SK-N-SH (cell line): ENCODE measurements around the gene SFMBT2. TPM values are rescaled to one million over a fixed set of nuclear protein-coding genes. Genes with fewer than 3 reads are reported as not detected.

ENCODE experiments used
- CTCF ChIA-PET: fragments of 300-600, 350-600 bp; formaldehyde crosslinking; extraction: SDS; loops from one replicate; lab custom pipeline; 2021; lab: Yijun Ruan, JAX
- POLR2A ChIA-PET: fragments of 350-600 bp; sonication (Branson Sonifier 250); formaldehyde crosslinking; extraction: SDS; loops from one replicate; lab custom pipeline; 2020; ENCODE audit warnings: antibody characterized with exemption, inconsistent platforms; lab: Yijun Ruan, JAX
- DNase-seq: peaks from one replicate; pipeline ENCODE4 v3.0.0; 2012
- H2AFZ ChIP-seq: fragments of 200-600 bp; sonication (generic); 2 replicates; pipeline ENCODE4 v1.8.1; 2016; ENCODE audit warnings: antibody characterized with exemption, mild to moderate bottlenecking, low read depth
- H3F3A ChIP-seq: fragments of 200-600 bp; sonication (generic); replicated peaks from 2 replicates; pipeline ENCODE3; 2016; ENCODE audit warnings: antibody characterized with exemption, mild to moderate bottlenecking; ENCODE audit not compliant: insufficient read depth
- H3K27ac ChIP-seq, 2 experiments: fragments of 200-500 bp in 1 of 2; fragments of 200-600 bp in 1 of 2; sonication (Bioruptor generic) in 1 of 2; sonication (generic), shearing (Covaris generic) in 1 of 2; 2 replicates each; pipeline versions ENCODE4 v1.5.1 to v1.6.1; 2014 to 2016; ENCODE audit warnings: low read depth in 2 of 2, inconsistent platforms in 1 of 2, low read length in 1 of 2, mild to moderate bottlenecking in 1 of 2, mixed read lengths in 1 of 2
- H3K27me3 ChIP-seq: fragments of 200-600 bp; sonication (generic), shearing (Covaris generic); 2 replicates; pipeline ENCODE4 v1.6.1; 2016; ENCODE audit warnings: mixed run types; ENCODE audit not compliant: insufficient read depth
- H3K36me3 ChIP-seq, 2 experiments: fragments of 200-500 bp in 1 of 2; fragments of 200-600 bp in 1 of 2; sonication (Bioruptor generic) in 1 of 2; sonication (generic) in 1 of 2; replicated peaks in 1 of 2; 2 replicates each; pipeline versions ENCODE3 to v1.5.1; 2014 to 2016; ENCODE audit warnings: low read length in 1 of 2, mild to moderate bottlenecking in 1 of 2; ENCODE audit not compliant: insufficient read depth in 2 of 2, control insufficient read depth in 1 of 2
- H3K4me1 ChIP-seq, 2 experiments: fragments of 200-500 bp in 1 of 2; fragments of 200-600 bp in 1 of 2; sonication (Bioruptor generic) in 1 of 2; sonication (generic), shearing (Covaris generic) in 1 of 2; 2 replicates each; pipeline versions ENCODE4 v1.5.1 to v1.6.1; 2014 to 2016; ENCODE audit warnings: low read depth in 1 of 2, low read length in 1 of 2, mixed run types in 1 of 2; ENCODE audit not compliant: insufficient read depth in 2 of 2, control insufficient read depth in 1 of 2
- H3K4me2 ChIP-seq: fragments of 200-600 bp; sonication (generic), shearing (Covaris generic); 2 replicates; pipeline ENCODE4 v1.6.1; 2017; ENCODE audit warnings: mixed run types
- H3K4me3 ChIP-seq, 2 experiments: fragments of 200-500 bp in 1 of 2; fragments of 200-600 bp in 1 of 2; sonication (Bioruptor generic) in 1 of 2; sonication (generic), shearing (Covaris generic) in 1 of 2; 2 replicates each; pipeline versions ENCODE4 v1.5.1 to v1.8.1; 2014 to 2016; ENCODE audit warnings: low read depth in 2 of 2, inconsistent platforms in 1 of 2, low read length in 1 of 2, mild to moderate bottlenecking in 1 of 2, mixed read lengths in 1 of 2, moderate library complexity in 1 of 2
- H3K79me2 ChIP-seq: fragments of 200-600 bp; sonication (generic); 2 replicates; pipeline ENCODE4 v1.8.1; 2017; ENCODE audit warnings: mild to moderate bottlenecking; ENCODE audit not compliant: insufficient read depth
- H3K9ac ChIP-seq: fragments of 200-600 bp; sonication (generic); 2 replicates; pipeline ENCODE4 v1.6.1; 2017; ENCODE audit warnings: mixed run types
- H3K9me2 ChIP-seq: fragments of 200-600 bp; sonication (generic); 2 replicates; pipeline ENCODE4 v1.6.1; 2017; ENCODE audit warnings: mixed run types
- H3K9me3 ChIP-seq: fragments of 200-600 bp; sonication (generic); 2 replicates; pipeline ENCODE4 v1.6.1; 2017; ENCODE audit warnings: mixed run types, mild to moderate bottlenecking, moderate library complexity
- H4K20me1 ChIP-seq: fragments of 200-600 bp; sonication (generic); 2 replicates; pipeline ENCODE4 v1.6.1; 2017; ENCODE audit warnings: mild to moderate bottlenecking, mixed run types; ENCODE audit not compliant: insufficient read depth
- CHD2 ChIP-seq: fragments of 150-350 bp; IDR thresholded peaks from 2 replicates; pipeline ENCODE4 v1.6.1; 2018; ENCODE audit warnings: low read length; ENCODE audit not compliant: partially characterized antibody
- EZH2phosphoT487 ChIP-seq: fragments of 200-600 bp; sonication (generic); IDR thresholded peaks from 2 replicates; pipeline ENCODE4 v1.6.1; 2017; ENCODE audit warnings: low read depth, mixed run types, mild to moderate bottlenecking, antibody characterized with exemption, moderate library complexity, borderline replicate concordance
- FOSL2 ChIP-seq: IDR thresholded peaks from 2 replicates; pipeline ENCODE4 v1.4.0; 2012; ENCODE audit warnings: low read depth, mild to moderate bottlenecking, moderate library complexity, borderline replicate concordance
- GABPA ChIP-seq: IDR thresholded peaks from 2 replicates; pipeline ENCODE4 v1.4.0; 2012; ENCODE audit warnings: low read depth, mild to moderate bottlenecking
- MEF2A ChIP-seq: IDR thresholded peaks from 2 replicates; pipeline ENCODE4 v1.4.0; 2012; ENCODE audit warnings: low read depth, borderline replicate concordance
- MXI1 ChIP-seq: IDR thresholded peaks from 2 replicates; pipeline ENCODE4 v1.6.1; 2012; ENCODE audit warnings: mild to moderate bottlenecking, low read depth, low read length, improper control_type of control experiment
- NRF1 ChIP-seq: IDR thresholded peaks from 2 replicates; pipeline ENCODE4 v1.6.1; 2012; ENCODE audit warnings: low read depth, mild to moderate bottlenecking, low read length
- POLR2AphosphoS5 ChIP-seq: IDR thresholded peaks from 2 replicates; pipeline ENCODE4 v1.6.1; 2012; ENCODE audit warnings: low read depth, low read length
- RFX5 ChIP-seq: IDR thresholded peaks from 2 replicates; pipeline ENCODE4 v1.6.1; 2012; ENCODE audit warnings: mild to moderate bottlenecking, improper control_type of control experiment, low read length
- RXRA ChIP-seq: IDR thresholded peaks from 2 replicates; pipeline ENCODE4 v1.4.0; 2012; ENCODE audit warnings: low read depth, mild to moderate bottlenecking, borderline replicate concordance
- TEAD4 ChIP-seq: IDR thresholded peaks from 2 replicates; pipeline ENCODE4 v1.4.0; 2012; ENCODE audit warnings: mild to moderate bottlenecking, borderline replicate concordance; ENCODE audit not compliant: insufficient read depth
- WGBS: methylation state at CpG from one replicate; pipeline ENCODE4 v1.1.6; 2017; ENCODE audit warnings: low lambda C conversion rate; 5-methylcytosine and 5-hydroxymethylcytosine counted together
- polyA plus RNA-seq, 3 experiments: library from polyadenylated mRNA; depleted of rRNA; stranded (reverse); fragments of >200 nt; gene quantifications; 2 replicates each; pipeline ENCODE4 v1.2.3, GENCODE V29; 2012
- TF ChIP-seq, protein P1 (sequence below): IDR thresholded peaks from 2 replicates; pipeline ENCODE4 v1.4.0; 2012; ENCODE audit warnings: low read depth, borderline replicate concordance
- TF ChIP-seq, protein P2 (sequence below): fragments of 200-600 bp; sonication (generic); IDR thresholded peaks from 2 replicates; pipeline ENCODE4 v1.6.1; 2017; ENCODE audit warnings: antibody characterized with exemption, mild to moderate bottlenecking, moderate library complexity
- TF ChIP-seq, protein P3 (sequence below): IDR thresholded peaks from 2 replicates; pipeline ENCODE4; 2012
- TF ChIP-seq, protein P4 (sequence below): IDR thresholded peaks from 2 replicates; pipeline ENCODE4 v1.6.1; 2012; ENCODE audit warnings: mild to moderate bottlenecking, low read depth, low read length, moderate library complexity

The SFMBT2 gene
- polyA plus RNA-seq, 1 of the 3 experiments (the other 2 are of a cell fraction): 0.20 TPM

DNA sequence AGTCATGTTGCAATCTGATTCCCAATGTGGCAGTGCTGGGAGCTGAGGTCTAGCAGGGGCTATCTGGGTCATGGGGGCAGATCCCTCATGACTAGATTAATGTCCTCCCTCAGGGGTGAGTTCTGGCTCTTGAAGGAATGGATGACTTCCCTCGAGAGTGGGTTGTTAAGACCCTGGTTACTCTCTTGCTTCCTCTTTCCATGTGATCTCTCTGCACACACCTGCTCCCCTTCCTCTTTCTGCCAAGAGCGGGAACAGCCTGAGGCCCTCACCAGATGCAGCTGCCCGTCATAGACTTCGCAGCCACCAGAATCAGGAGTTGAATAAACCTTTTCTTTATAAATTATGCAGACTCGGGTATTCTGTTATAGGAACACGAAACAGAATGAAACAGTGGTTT lies 37.8 kb downstream of the SFMBT2 start:
- WGBS: 49% methylated on average over 6 of the region's 6 CpGs
- H3K79me2 ChIP-seq: no peaks in the 10 kb centered on the region
- H3K4me1 ChIP-seq: no peaks in the 10 kb centered on the region
- no peak overlapping the region for H3K4me3 ChIP-seq
- no peaks in the 10 kb centered on the region for H3F3A ChIP-seq
- no peak for DNase-seq
- H3K4me2 ChIP-seq: no peak overlapping the region
- H3K9ac ChIP-seq: no peak overlapping the region
- TF ChIP-seq, protein P1, sequence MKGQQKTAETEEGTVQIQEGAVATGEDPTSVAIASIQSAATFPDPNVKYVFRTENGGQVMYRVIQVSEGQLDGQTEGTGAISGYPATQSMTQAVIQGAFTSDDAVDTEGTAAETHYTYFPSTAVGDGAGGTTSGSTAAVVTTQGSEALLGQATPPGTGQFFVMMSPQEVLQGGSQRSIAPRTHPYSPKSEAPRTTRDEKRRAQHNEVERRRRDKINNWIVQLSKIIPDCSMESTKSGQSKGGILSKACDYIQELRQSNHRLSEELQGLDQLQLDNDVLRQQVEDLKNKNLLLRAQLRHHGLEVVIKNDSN: no peak
- TF ChIP-seq EZH2phosphoT487 (no peak), CHD2 (no peak), TEAD4 (no peak), MEF2A (no peak), NRF1 (no peak), FOSL2 (no peak), POLR2AphosphoS5 (no peak), MXI1 (no peak), RXRA (no peak), GABPA (no peak), RFX5 (no peak)
- TF ChIP-seq, protein P2, sequence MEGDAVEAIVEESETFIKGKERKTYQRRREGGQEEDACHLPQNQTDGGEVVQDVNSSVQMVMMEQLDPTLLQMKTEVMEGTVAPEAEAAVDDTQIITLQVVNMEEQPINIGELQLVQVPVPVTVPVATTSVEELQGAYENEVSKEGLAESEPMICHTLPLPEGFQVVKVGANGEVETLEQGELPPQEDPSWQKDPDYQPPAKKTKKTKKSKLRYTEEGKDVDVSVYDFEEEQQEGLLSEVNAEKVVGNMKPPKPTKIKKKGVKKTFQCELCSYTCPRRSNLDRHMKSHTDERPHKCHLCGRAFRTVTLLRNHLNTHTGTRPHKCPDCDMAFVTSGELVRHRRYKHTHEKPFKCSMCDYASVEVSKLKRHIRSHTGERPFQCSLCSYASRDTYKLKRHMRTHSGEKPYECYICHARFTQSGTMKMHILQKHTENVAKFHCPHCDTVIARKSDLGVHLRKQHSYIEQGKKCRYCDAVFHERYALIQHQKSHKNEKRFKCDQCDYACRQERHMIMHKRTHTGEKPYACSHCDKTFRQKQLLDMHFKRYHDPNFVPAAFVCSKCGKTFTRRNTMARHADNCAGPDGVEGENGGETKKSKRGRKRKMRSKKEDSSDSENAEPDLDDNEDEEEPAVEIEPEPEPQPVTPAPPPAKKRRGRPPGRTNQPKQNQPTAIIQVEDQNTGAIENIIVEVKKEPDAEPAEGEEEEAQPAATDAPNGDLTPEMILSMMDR: no peak
- TF ChIP-seq, protein P3, sequence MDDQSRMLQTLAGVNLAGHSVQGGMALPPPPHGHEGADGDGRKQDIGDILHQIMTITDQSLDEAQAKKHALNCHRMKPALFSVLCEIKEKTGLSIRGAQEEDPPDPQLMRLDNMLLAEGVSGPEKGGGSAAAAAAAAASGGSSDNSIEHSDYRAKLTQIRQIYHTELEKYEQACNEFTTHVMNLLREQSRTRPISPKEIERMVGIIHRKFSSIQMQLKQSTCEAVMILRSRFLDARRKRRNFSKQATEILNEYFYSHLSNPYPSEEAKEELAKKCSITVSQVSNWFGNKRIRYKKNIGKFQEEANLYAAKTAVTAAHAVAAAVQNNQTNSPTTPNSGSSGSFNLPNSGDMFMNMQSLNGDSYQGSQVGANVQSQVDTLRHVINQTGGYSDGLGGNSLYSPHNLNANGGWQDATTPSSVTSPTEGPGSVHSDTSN: no peak
- TF ChIP-seq, protein P4, sequence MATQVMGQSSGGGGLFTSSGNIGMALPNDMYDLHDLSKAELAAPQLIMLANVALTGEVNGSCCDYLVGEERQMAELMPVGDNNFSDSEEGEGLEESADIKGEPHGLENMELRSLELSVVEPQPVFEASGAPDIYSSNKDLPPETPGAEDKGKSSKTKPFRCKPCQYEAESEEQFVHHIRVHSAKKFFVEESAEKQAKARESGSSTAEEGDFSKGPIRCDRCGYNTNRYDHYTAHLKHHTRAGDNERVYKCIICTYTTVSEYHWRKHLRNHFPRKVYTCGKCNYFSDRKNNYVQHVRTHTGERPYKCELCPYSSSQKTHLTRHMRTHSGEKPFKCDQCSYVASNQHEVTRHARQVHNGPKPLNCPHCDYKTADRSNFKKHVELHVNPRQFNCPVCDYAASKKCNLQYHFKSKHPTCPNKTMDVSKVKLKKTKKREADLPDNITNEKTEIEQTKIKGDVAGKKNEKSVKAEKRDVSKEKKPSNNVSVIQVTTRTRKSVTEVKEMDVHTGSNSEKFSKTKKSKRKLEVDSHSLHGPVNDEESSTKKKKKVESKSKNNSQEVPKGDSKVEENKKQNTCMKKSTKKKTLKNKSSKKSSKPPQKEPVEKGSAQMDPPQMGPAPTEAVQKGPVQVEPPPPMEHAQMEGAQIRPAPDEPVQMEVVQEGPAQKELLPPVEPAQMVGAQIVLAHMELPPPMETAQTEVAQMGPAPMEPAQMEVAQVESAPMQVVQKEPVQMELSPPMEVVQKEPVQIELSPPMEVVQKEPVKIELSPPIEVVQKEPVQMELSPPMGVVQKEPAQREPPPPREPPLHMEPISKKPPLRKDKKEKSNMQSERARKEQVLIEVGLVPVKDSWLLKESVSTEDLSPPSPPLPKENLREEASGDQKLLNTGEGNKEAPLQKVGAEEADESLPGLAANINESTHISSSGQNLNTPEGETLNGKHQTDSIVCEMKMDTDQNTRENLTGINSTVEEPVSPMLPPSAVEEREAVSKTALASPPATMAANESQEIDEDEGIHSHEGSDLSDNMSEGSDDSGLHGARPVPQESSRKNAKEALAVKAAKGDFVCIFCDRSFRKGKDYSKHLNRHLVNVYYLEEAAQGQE: no peak
- no peaks in the 10 kb centered on the region for H3K36me3 ChIP-seq
- no peak overlapping the region for H3K27ac ChIP-seq
- no peaks in the 10 kb centered on the region for H4K20me1 ChIP-seq
- H3K27me3 ChIP-seq: no peaks in the 10 kb centered on the region
- H3K9me2 ChIP-seq: no peaks in the 10 kb centered on the region
- no peak overlapping the region for H2AFZ ChIP-seq
- ChIA-PET CTCF (interaction anchor here (1.7 kb wide), 1 partner anchor 251 kb away, joined by 5 read pairs; no protein-coding TSS in a partner anchor), POLR2A (no interaction called here)
- H3K9me3 ChIP-seq: no peaks in the 10 kb centered on the region
